Body of pancreas (tissue), 4 donors: Measurements from ENCODE around the gene E2F6. TPM values are rescaled to one million over a fixed set of nuclear protein-coding genes. Genes with fewer than 3 reads are reported as not detected.
A peak's percentile ranks its signal among the peaks of the same experiment; 100 is the strongest.

Experiments used
- ATAC-seq: fragments of 150-250 bp; one replicate; pipeline ENCODE4 v1.9.1; 2016
- DNase-seq, 4 donors: peaks; one replicate each; pipeline ENCODE4 v3.0.0-alpha.2; 2019
- H3K27ac ChIP-seq, 4 donors: fragments of 200-600 bp; sonication (generic); 1 replicate in 3 of 4; 2 replicates in 1 of 4; pipeline versions ENCODE4 v1.5.1 to v1.6.1; 2016 to 2019; ENCODE audit warnings: mild to moderate bottlenecking in 1 of 4, mixed read lengths in 1 of 4, moderate library complexity in 1 of 4
- H3K27me3 ChIP-seq, 2 donors: fragments of 200-600 bp; sonication (generic); one replicate each; pipeline ENCODE4 v1.6.0; 2016; ENCODE audit warnings: mild to moderate bottlenecking in 1 of 2
- H3K36me3 ChIP-seq, 2 donors: fragments of 200-600 bp; sonication (generic); replicated peaks in 1 of 2; 2 replicates each; pipeline ENCODE4 v1.5.1; 2016; ENCODE audit warnings: low read depth in 2 of 2; ENCODE audit not compliant: insufficient read depth in 1 of 2
- H3K4me1 ChIP-seq: fragments of 200-600 bp; sonication (generic); one replicate; pipeline ENCODE4 v1.6.0; 2016
- H3K4me3 ChIP-seq, 2 donors: fragments of 200-600 bp; sonication (generic); 1 replicate in 1 of 2; 2 replicates in 1 of 2; pipeline ENCODE4 v1.5.1; 2016 to 2019
- H3K9me3 ChIP-seq, 3 donors: fragments of 200-600 bp; sonication (generic); 1 replicate in 2 of 3; 2 replicates in 1 of 3; pipeline ENCODE4 v1.5.1; 2016
- POLR2A ChIP-seq, 3 donors: fragments of 450-650 bp; IDR thresholded peaks; one replicate each; pipeline ENCODE4 v1.6.1; 2016; ENCODE audit warnings: antibody characterized with exemption in 3 of 3, mild to moderate bottlenecking in 2 of 3
- WGBS, 2 donors: methylation state at CpG; one replicate each; pipeline ENCODE4 v1.1.5; 2017; 5-methylcytosine and 5-hydroxymethylcytosine counted together
- intact Hi-C: fragments of 100-400 bp; cut with DNase I; formaldehyde crosslinking; loops from one replicate; pipeline ENCODE4 v1.15.1; 2023
- total RNA-seq, 2 donors: library from RNA; depleted of rRNA; stranded (reverse); fragments of >200 nt; gene quantifications; one replicate each; pipeline ENCODE4 v1.1.0, GENCODE V29; 2016
- TF ChIP-seq, protein P1 (sequence below), 7 experiments: fragments of 450-650 bp in 4 of 7; fragments of 200-600 bp in 3 of 7; sonication (generic) in 3 of 7; IDR thresholded peaks; one replicate each; pipeline ENCODE4 v1.5.1; 2016 to 2019; ENCODE audit warnings: antibody characterized with exemption in 7 of 7

E2F6 gene
- total RNA-seq, 2 donors from 2014 or later, result 9.2 to 13.2 TPM

DNA sequence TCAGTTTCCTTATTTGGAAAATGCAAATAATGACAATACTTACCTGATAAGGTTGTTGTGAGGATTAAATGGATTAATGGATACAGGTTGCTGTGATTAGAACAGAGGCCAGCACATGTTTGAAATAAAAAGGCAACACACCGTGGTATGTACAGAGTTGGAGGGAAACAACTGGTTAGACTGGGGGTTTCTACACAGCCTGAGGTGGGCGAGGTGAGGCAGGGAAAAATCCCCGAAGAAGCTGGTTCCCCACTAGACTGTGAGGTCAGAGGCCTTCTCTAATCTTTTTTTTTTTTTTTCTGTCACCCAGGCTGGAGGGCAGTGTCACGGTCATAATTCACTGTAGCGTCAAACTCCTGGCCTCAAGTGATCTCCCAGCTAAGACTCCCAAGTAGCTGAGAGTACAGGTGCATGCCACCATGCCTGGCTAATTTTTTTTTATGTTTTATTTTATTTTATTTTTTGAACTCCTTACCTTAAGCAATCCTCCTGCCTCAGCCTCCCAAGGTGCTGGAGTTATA is 1.2 kb upstream of the E2F6 start:
- Histone ChIP-seq H3K36me3 (no peaks in the 10 kb centered on the region), H3K27me3 (no peaks in the 10 kb centered on the region), H3K4me1 (peaks cover 35% of the 10 kb centered on the region), H3K9me3 (no peaks in the 10 kb centered on the region), H3K4me3 (no peak overlapping the region), H3K27ac (no peak overlapping the region)
- intact Hi-C loops, result no loop called here
- DNase-seq (no peak), ATAC-seq (no peak)
- 78 to 85% methylated on average over 5 of the region's 5 CpGs for WGBS, 2 donors
- TF ChIP-seq, protein P1, sequence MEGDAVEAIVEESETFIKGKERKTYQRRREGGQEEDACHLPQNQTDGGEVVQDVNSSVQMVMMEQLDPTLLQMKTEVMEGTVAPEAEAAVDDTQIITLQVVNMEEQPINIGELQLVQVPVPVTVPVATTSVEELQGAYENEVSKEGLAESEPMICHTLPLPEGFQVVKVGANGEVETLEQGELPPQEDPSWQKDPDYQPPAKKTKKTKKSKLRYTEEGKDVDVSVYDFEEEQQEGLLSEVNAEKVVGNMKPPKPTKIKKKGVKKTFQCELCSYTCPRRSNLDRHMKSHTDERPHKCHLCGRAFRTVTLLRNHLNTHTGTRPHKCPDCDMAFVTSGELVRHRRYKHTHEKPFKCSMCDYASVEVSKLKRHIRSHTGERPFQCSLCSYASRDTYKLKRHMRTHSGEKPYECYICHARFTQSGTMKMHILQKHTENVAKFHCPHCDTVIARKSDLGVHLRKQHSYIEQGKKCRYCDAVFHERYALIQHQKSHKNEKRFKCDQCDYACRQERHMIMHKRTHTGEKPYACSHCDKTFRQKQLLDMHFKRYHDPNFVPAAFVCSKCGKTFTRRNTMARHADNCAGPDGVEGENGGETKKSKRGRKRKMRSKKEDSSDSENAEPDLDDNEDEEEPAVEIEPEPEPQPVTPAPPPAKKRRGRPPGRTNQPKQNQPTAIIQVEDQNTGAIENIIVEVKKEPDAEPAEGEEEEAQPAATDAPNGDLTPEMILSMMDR (IDR thresholded peaks at IDR 0.05), result no peak
- no peak for TF ChIP-seq POLR2A (IDR thresholded peaks at IDR 0.05)

DNA sequence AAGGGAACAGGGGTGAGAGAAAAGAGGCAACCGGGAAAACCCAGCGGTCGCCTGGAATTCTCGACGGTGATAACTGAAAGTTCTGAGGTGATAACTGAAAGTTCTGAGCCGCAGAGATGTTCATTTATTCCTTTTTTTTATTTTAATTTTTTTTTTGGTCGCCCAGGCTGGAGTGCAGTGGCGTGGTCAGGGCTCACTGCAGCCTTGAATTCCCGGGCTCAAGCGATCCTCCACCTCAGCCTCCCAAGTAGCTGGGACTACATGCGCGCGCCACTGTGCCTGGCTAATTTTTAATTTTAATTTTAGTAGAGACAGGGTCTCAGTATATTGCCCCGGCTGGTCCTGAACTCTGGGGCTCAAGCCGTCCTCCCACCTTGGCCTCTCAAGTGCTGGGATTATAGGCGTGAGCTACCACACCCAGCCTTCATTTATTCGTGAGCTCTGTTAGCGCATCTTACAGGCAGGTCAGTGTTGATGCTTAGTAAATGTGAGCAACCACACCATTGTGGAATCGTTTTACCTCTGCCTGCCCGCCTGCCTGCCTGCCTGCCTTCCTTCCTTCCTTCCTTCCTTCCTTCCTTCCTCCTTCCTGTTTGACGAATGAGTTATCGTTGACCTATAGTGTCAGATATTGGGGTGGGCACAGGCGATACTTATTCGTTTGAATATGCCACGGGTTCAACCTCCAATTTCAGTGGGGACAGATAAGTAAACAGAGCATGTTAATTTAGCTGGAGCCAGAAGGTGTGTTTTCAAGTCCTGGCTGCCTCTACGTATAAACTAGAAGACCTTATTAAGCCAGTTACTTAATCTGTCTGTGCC is 557 bp upstream of the E2F6 start:
- intact Hi-C loops, result no loop called here
- TF ChIP-seq, protein P1 (IDR thresholded peaks at IDR 0.05), result peak in 1 of 7 experiments; percentile 2
- no peak for TF ChIP-seq POLR2A (IDR thresholded peaks at IDR 0.05)
- ATAC-seq (peak; percentile 21), DNase-seq (peak in 1 of 4 donors; percentile 31)
- peak overlapping the region in 2 of 4 donors; percentile 89 to 93 for H3K27ac ChIP-seq
- H3K36me3 ChIP-seq, result no peaks in the 10 kb centered on the region
- peaks cover 35% of the 10 kb centered on the region for H3K4me1 ChIP-seq
- no peaks in the 10 kb centered on the region for H3K27me3 ChIP-seq
- peak overlapping the region; percentile 39 to 78 for H3K4me3 ChIP-seq
- 29 to 33% methylated on average over 26 of the region's 26 CpGs for WGBS, 2 donors
- no peaks in the 10 kb centered on the region for H3K9me3 ChIP-seq

DNA sequence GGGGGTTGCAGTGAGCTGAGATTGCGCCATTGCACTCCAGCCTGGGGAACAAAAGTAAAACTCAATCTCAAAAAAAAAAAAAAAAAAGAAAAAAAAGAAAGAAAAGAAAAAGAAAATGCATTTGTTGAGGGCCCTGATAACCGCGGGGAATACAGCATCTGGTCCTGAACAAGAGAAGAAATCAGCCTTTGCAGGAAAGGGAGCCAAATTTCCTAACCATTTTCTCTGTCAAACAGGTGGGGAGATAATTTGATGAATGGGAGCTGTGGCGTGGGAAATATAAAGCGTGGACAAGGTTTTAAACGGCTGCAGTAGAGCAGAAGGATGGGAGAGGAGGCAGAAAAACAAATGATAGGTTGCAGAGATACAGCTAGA is 864 bp downstream of the E2F6 start:
- 16 to 29% methylated on average over 6 of the region's 6 CpGs for WGBS, 2 donors
- ATAC-seq (no peak), DNase-seq (no peak)
- H3K36me3 ChIP-seq, result no peaks in the 10 kb centered on the region
- H3K27ac ChIP-seq, result peak overlapping the region; percentile 79 to 93 (median 90)
- H3K27me3 ChIP-seq, result no peaks in the 10 kb centered on the region
- peak overlapping the region; percentile 39 to 78 for H3K4me3 ChIP-seq
- H3K9me3 ChIP-seq, result no peaks in the 10 kb centered on the region
- intact Hi-C loops, result no loop called here
- no peak for TF ChIP-seq POLR2A (IDR thresholded peaks at IDR 0.05)
- TF ChIP-seq, protein P1 (IDR thresholded peaks at IDR 0.05), result no peak
- H3K4me1 ChIP-seq, result peaks cover 35% of the 10 kb centered on the region

DNA sequence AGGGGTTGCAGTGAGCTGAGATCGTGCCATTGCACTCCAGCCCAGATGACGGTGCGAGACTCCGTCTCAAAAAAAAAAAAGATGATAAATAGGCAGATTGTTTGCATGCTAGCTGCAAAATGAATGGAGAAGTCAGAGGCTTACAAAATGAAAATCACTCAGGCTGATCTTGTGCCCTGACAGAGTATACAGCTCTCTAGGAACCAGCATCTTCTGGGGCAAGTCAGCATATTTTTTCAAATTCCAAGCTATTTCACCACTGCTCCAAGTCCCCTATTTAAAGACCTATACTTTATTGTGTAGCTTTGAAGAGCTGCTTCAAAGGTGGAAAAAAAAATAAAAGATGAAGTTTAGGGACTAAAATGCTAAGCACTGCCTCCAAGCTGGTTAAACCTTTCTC is 6.1 kb downstream of the E2F6 start:
- H3K27me3 ChIP-seq, result no peaks in the 10 kb centered on the region
- H3K9me3 ChIP-seq, result no peaks in the 10 kb centered on the region
- intact Hi-C loops, result no loop called here
- H3K4me1 ChIP-seq, result peaks cover 25% of the 10 kb centered on the region
- H3K27ac ChIP-seq, result no peak overlapping the region
- DNase-seq, result no peak
- TF ChIP-seq POLR2A (IDR thresholded peaks at IDR 0.05), result no peak
- TF ChIP-seq, protein P1 (IDR thresholded peaks at IDR 0.05), result no peak
- no peak for ATAC-seq
- no peaks in the 10 kb centered on the region for H3K36me3 ChIP-seq
- H3K4me3 ChIP-seq, result no peak overlapping the region
- 85 to 93% methylated on average over 4 of the region's 4 CpGs for WGBS, 2 donors
